Measurements from ENCODE around the gene TNK2. TPM values are rescaled to one million over a fixed set of nuclear protein-coding genes. Genes with fewer than 3 reads are reported as not detected.
A peak's percentile ranks its signal among the peaks of the same experiment; 100 is the strongest.

Gene TNK2
- total RNA-seq, 6 experiments from 2014 or later: 29.6 to 46.1 (median 35.1) TPM

DNA sequence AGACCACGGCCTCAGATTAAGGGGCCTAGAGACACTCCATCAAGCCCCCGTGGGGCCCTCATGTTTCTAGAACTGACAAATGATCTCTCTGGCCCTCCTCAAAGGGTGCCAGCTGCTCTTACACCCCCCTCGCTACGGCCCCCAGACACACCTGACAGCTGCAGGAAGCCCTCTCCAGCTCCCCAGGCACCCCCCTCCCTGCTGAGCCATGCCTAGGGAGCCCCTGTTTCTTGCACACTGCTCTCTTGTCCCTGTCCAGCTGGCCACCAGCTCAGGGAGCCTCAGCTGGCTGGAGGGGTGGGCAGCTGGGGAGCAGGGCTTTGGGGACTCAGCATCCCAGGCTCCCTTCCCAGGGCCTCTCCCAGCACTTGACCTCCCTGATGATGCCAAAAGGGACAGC, 14.8 kb downstream of the TNK2 start:
- Mint-ChIP-seq H3K27me3 (ENCODE audit: insufficient read depth) (peaks cover 3% of the 10 kb centered on the region), H3K27ac (peak overlapping the region; percentile 61; the same call in 1 of the 2 replicates), H3K9me3 (no peaks in the 10 kb centered on the region), H3K4me3 (peak overlapping the region; percentile 97; the same call in 1 of the 2 replicates), H3K36me3 (ENCODE audit: low read depth) (no peaks in the 10 kb centered on the region), H3K4me1 (ENCODE audit: low read depth) (peaks cover 47% of the 10 kb centered on the region)
- TF ChIP-seq, protein P1, sequence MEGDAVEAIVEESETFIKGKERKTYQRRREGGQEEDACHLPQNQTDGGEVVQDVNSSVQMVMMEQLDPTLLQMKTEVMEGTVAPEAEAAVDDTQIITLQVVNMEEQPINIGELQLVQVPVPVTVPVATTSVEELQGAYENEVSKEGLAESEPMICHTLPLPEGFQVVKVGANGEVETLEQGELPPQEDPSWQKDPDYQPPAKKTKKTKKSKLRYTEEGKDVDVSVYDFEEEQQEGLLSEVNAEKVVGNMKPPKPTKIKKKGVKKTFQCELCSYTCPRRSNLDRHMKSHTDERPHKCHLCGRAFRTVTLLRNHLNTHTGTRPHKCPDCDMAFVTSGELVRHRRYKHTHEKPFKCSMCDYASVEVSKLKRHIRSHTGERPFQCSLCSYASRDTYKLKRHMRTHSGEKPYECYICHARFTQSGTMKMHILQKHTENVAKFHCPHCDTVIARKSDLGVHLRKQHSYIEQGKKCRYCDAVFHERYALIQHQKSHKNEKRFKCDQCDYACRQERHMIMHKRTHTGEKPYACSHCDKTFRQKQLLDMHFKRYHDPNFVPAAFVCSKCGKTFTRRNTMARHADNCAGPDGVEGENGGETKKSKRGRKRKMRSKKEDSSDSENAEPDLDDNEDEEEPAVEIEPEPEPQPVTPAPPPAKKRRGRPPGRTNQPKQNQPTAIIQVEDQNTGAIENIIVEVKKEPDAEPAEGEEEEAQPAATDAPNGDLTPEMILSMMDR (IDR thresholded peaks at IDR 0.05): no peak
- no peak for DNase-seq

DNA sequence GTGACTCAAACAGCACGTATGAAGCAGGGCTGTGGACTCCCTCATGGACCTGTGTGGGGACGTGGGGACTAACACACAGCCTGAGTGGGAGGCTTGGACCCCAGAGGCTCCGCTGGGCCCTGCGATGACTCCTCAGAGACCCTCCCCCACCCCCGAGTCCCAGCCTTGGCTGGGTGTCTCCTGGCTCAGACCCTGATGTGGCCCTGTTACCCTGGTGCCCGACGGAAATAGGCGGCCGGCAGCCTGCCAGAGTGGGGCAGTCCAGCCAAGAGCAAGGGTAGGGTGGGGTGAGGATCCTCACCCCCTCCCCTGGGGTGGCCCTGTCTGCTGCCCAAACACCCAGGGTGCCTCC, 15.3 kb downstream of the TNK2 start:
- Mint-ChIP-seq H3K9me3 (no peaks in the 10 kb centered on the region), H3K4me1 (ENCODE audit: low read depth) (peaks cover 42% of the 10 kb centered on the region), H3K4me3 (peak overlapping the region; percentile 45), H3K27ac (peak overlapping the region; percentile 66), H3K27me3 (ENCODE audit: insufficient read depth) (peaks cover 4% of the 10 kb centered on the region), H3K36me3 (ENCODE audit: low read depth) (peaks cover 3% of the 10 kb centered on the region)
- TF ChIP-seq, protein P1 (IDR thresholded peaks at IDR 0.05): no peak
- no peak for DNase-seq

DNA sequence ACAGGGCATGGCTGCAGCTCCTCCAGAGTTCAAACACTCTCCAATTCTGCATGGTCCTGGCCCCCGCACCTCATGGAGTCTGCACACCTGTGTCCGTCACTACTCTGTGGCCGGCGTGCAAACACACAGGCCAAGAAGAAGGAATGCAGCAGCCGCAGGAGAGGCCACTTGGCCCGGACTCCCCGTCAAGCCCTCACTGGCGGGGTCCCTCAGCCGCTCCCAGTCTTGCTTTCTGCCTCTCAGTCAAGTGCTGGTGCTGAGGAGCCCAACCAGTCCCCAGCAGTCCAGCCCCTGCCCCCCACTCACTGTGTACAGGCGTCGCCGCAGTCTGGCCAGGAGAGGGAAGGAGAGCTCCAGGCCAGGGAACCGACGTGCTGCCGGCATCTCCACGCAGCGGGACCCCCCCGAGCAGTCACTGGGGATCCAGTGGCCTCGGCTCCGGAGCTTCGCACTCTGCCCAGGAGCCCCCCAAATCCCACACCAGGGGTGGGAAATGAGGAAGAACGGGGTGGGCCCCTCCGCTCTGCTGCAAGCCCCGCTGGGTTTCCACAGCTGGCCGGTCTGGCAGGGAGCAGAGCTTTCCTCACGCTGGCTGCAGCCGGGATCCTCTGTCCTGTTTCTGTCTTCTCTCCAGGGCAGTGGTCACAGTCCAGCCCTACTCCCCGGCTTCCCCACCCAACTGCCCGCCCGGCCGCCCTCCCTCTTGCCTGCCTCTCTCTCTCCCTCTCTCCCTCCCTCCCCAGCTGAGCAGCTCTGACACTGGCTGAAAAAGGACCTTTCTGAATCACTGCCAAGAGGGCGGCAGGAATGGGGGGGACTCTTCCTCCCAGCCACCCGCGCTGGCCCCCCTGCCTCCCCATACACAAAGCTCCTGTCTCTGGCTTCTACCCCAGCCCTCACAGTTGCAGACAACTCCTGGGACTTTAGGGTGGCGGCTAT, 16.0 kb downstream of the TNK2 start:
- Mint-ChIP-seq H3K27ac (peak overlapping the region; percentile 66), H3K27me3 (ENCODE audit: insufficient read depth) (peaks cover 4% of the 10 kb centered on the region), H3K9me3 (no peaks in the 10 kb centered on the region), H3K4me1 (ENCODE audit: low read depth) (peaks cover 36% of the 10 kb centered on the region), H3K36me3 (ENCODE audit: low read depth) (peaks cover 8% of the 10 kb centered on the region), H3K4me3 (peak overlapping the region; percentile 45)
- DNase-seq: peak; percentile 56
- TF ChIP-seq, protein P1 (IDR thresholded peaks at IDR 0.05): no peak

DNA sequence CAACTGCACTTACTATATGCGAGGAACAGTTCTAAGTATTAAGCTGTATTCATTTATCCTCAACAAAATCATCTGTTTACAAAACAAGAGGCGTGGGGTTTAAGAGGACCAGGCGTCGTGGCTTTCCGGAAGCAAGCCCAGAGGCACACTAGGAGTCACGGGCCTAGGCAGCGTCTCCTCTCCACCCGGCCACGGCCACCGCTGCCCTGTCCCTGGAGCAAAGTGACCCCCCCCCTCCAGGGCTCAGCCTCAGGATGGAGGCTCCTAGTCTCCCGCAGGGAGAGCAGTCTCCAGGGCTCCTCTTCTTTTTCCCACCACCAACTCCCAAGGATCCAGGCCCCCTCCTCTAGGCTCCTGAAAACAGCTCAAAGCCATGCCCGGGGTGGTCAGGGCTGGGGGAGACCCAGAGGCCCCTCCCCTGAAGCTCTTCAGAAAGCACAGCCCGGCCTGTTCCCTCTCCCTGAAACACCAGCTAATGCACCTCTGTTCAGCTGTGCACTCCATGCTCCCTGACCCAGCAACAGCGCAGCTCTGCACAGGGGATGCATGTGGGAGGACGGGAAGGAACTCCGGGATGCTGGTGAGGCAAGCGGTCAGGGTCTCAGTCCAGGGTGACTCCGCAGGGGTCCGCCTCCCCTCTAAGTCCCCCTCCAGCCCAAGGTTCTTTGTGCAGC, 16.8 kb downstream of the TNK2 start:
- Mint-ChIP-seq H3K4me3 (no peak overlapping the region), H3K36me3 (ENCODE audit: low read depth) (peaks cover 8% of the 10 kb centered on the region), H3K27ac (no peak overlapping the region), H3K27me3 (ENCODE audit: insufficient read depth) (peaks cover 1% of the 10 kb centered on the region), H3K9me3 (no peaks in the 10 kb centered on the region), H3K4me1 (ENCODE audit: low read depth) (peaks cover 29% of the 10 kb centered on the region)
- no peak for DNase-seq
- TF ChIP-seq, protein P1 (IDR thresholded peaks at IDR 0.05): no peak

DNA sequence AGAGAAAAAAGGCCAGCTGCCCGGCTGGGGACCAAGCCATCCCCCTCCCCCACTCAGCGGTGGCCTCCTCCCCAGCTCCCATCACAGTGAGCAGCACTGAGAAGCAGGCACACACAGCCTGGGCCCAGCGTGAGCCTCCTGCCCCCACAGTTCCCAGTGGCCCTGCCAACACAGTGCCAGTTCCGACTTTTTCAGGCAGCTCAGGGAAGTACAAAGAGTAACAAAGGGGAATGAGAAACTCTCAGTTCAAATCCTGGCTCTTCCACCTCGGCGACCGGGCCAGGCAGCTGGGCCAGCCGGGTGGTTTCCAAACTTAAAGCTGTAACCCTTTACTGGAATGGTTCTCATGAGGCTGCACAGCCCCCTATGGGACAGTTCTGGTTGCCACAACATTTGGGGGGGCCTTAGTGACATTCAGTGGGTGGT, 18.5 kb downstream of the TNK2 start:
- Mint-ChIP-seq H3K27me3 (ENCODE audit: insufficient read depth) (peaks cover 4% of the 10 kb centered on the region; the same call in 1 of the 2 replicates), H3K4me3 (no peak overlapping the region)
- TF ChIP-seq, protein P1 (IDR thresholded peaks at IDR 0.05): peak; percentile 11; the same call in 1 of the 2 replicates

More for the DNA sequence above, 18.5 kb downstream of the TNK2 start:
- Mint-ChIP-seq H3K4me1 (ENCODE audit: low read depth) (peaks cover 34% of the 10 kb centered on the region), H3K36me3 (ENCODE audit: low read depth) (peaks cover 8% of the 10 kb centered on the region), H3K9me3 (no peaks in the 10 kb centered on the region), H3K27ac (no peak overlapping the region)
- DNase-seq: no peak
